ENCODE data around the gene CHRNB1.

DNA sequence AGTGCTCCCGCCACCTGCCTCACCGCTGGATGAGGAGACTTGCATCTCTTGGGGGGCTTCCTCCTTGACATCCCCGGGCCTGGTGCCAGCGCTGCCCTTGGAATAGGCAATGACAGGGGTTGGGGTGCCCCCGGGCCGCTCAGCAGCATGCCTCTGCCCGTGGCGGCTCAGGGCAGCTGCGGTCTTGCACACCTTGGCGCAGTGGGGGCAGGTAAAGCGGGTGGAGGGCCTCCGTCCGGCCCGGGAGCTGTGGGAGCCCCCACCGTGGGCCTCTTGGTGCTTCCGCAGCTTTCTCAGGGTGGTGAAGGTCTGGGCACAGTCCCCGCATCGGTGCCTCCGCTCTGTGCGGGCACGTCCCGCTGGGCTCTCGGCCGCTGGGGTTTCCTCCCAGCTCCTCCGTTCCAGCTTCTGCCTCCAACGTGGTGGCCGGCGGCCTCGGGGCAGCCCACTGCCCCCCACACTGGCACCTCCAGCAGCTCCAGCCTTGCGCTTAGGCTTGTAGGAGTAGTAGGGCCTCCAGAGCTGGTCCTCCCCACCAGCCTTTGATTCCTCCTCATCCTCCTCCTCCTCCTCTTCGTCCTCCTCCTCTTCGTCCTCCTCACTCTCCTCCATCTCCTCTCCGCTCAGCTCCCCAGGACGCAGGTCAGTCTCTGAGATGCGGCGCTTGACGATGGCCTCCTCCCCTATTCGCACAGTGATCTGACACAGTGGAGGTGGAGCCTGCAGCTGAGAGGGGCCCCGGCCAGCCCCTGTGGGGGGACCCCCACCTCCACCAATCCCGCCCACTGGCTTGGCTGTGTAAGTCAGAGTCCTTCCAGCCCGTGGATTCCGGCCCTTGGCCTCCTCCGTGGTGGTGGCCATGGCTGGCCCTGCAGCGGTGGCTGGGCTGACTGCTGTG is 17.9 kb downstream of the CHRNB1 start:
- TF ChIP-seq, protein P1, sequence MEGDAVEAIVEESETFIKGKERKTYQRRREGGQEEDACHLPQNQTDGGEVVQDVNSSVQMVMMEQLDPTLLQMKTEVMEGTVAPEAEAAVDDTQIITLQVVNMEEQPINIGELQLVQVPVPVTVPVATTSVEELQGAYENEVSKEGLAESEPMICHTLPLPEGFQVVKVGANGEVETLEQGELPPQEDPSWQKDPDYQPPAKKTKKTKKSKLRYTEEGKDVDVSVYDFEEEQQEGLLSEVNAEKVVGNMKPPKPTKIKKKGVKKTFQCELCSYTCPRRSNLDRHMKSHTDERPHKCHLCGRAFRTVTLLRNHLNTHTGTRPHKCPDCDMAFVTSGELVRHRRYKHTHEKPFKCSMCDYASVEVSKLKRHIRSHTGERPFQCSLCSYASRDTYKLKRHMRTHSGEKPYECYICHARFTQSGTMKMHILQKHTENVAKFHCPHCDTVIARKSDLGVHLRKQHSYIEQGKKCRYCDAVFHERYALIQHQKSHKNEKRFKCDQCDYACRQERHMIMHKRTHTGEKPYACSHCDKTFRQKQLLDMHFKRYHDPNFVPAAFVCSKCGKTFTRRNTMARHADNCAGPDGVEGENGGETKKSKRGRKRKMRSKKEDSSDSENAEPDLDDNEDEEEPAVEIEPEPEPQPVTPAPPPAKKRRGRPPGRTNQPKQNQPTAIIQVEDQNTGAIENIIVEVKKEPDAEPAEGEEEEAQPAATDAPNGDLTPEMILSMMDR (conservative IDR thresholded peaks at IDR 0.05; ENCODE audit: low read length): no peak
- no peak for TF ChIP-seq EZH2phosphoT487 (IDR thresholded peaks at IDR 0.05; ENCODE audit: borderline replicate concordance)
